Fibroblast of skin of back (primary cell): ENCODE data around the gene RAB36.
A peak's percentile ranks its signal among the peaks of the same experiment; 100 is the strongest.

Experiments used
- DNase-seq: peaks from one replicate; pipeline ENCODE4 v3.0.0-alpha.2; 2013

The RAB36 gene

DNA sequence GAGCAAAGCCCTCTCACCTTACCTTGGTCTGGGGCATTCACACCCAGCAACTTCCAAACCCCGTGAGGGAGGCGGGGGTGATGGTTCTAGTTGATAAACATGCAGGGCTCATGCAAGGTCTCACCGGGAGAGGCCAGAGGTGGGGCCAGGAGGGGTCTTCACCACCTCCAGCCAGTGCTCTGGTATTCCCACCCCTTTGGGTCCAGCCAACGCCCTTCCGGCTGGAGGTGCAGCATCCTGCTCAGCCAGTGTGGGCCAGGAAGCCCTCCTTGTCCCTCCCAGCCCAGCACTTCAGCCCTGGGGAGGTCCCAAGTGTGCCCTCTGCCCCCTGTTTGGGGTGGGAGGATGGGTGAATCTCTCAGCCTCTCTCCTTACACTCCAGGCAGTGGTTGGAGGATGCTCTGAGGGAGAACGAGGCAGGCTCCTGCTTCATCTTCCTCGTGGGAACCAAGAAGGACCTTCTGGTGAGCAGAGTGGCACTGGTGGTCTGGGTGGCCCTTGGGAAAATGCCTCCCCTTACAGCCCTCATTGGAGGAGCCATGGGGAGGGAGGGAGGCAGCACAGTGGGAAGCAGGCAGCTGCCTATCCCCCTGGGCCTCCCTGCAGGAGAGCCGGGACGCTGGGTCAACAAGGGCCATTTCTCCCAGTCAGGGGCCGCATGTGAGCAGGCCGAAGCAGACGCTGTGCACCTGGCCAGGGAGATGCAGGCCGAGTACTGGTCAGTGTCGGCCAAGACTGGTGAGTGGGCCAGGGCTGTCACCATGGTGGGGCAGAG lies 13.4 kb downstream of the RAB36 start:
- DNase-seq, result no peak

DNA sequence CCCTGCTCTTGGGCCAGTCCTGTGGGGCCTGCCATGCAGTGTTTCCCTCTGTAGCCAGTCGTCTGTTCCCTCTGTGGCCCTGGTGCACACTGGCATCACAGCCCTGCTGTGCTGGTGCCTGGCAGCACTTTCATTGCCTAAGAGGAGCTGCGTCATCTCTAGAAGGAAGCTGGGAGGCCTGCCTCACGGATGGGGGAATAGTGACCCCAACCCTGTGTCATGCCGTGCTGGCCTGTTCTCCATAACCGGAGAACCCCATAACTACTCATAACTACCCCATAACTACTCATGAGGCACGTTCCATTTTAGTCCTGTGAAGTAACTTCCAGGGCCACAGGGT lies 14.0 kb downstream of the RAB36 start:
- DNase-seq, result no peak

- no peak for DNase-seq
Observed at GRCh38 chr22:23161029-23161428, 15.8 kb downstream of the RAB36 start.

GRCh38 chr22:23161574-23161973 lies 16.3 kb downstream of the RAB36 start:
- no peak for DNase-seq

GRCh38 chr22:23163665-23164064 lies 18.4 kb downstream of the RAB36 start:
- DNase-seq, result no peak

- DNase-seq, result no peak
Observed at GRCh38 chr22:23164091-23164490, 18.8 kb downstream of the RAB36 start.

DNA sequence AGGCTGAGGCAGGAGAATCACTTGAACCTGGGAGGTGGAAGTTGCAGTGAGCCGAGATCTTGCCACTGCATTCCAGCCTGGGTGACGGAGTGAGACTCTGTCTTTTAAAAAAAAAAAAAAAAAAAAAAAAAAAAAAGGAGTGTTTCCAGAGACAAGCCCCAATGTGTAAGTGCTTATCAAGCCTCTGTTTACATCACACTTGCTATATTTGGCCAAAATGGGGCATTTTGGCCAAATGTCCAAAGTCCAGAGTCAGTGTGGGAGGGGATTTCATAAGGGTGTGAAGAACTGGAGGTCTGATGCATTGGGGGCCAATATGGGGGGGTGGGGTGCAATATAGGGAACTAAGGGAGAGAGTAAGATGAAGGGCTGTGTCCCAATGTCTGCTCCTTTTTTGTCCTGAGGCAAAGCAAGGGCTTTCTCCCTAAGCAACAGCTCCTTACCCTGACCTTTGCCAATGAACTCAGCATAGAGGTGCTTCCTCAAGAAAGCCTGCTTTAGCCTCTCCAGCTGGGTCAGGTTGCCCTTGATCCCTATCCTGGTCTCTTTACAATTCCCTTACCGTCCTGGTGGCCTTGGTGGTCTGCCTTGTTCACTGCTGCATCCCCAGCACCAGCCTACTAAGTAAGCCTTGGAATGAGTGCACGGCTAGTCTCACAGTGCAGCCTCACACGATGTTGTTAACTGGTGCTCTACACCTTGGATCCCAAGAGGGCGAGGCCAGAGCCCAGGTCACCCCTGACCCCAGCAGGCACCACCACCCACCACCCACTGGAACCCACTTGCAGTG lies 21.0 kb downstream of the RAB36 start:
- no peak for DNase-seq

- no peak for DNase-seq
Observed at GRCh38 chr22:23166841-23167616, 21.8 kb downstream of the RAB36 start.

DNA sequence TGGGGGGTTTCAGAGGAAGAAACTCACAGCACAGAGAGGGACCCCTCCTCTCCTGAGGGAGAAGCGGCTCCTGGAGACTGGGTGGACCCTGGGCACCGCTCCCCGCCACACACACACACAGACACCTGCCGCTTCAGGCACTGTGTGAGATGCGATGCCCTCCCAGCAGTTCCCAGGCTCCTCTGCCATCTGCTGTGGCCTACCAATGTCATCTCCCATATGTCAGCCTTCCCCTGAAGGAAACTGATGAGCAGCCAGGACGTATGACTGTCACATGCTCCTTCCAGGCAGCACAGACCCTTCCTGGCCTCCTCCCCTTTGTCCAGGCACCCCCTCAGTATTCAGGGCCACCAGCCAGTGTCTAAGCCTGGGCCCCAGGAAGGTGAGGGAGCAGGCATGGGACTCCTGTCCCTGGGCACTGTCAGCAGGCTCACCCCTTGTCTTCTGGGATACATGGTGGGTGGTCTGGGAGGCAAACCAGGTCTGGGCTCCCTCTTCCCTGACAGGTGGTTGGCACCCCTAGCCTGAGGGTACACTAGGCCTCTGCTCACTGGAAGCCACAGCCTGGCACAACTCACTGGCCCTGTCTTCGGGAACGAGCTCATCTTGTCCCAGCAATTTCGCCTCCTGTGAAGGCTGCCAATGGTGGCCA lies 23.2 kb downstream of the RAB36 start:
- DNase-seq, result no peak

DNA sequence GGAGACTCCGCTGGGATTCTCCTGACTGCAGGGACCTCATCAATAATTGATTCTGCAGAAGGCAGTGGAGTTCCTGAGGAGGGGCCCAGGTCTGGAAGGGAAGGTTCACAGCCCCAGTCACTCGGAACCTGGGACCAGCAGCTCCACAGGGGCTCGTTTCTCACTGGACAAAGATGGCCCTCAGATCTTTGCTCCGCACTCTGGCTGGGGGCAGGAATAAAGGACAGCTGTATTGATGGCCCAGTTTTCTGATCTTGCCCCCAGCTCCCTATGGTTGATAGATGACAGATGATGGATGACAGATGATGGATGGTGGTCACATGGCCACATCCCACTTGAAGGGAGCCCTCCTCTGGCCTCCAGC lies 23.7 kb downstream of the RAB36 start:
- no peak for DNase-seq

DNA sequence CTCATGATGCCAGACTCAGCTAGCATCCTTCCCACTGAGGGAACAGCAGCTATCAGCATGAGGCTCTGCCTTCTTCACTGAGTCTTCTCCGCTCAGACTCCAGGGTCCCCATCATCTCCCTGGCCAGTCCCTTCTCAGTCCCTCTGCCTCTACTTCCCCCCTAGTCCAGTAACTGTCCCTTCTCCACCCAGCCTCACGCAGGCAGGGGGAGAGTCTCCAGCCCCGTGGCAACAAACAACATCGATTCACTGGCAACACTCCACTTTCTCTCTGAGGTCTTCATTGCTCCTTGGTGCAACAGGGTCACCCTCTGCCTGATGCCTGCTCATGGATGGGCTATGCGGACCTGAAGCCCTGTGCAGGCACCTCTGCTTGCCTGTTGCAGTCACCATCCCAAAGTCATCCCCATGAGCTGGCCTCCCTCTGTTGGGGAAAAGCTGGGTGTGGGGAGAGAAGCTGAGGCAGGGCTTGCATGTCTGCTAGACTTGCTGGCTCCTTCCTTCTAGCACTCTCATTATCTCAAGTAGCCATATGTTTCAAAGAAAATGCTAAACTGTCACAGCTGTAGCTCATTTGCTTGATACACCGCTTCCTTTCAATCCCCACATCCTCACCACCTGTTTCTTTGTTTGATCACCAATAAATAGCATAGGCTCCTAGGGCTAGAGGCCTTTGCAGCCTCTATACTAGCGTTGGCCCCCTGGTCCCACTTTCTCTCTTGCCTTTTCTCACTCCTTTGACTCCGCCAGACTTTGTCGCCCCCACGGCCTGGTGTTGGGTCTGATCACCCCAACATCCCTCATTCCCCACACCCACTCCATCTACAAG lies 30.8 kb downstream of the RAB36 start:
- no peak for DNase-seq

DNA sequence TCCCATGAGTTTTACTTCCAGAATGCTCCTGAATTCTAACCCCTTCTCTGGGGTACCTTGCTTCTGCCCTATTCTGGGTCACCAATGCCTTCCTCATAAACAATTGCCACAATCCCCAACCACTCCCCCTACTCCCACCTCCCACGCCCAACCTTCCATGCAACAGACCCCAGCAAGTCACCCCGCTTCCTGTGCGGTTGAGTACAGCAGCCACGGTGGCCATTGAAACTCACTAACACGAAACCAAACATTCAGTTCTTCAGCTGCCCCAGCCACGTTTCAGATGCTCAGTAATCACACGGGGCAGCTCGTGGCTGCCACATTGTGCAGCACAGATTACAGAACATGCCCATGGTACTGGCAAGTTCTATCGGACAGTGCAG lies 31.4 kb downstream of the RAB36 start:
- no peak for DNase-seq

DNA sequence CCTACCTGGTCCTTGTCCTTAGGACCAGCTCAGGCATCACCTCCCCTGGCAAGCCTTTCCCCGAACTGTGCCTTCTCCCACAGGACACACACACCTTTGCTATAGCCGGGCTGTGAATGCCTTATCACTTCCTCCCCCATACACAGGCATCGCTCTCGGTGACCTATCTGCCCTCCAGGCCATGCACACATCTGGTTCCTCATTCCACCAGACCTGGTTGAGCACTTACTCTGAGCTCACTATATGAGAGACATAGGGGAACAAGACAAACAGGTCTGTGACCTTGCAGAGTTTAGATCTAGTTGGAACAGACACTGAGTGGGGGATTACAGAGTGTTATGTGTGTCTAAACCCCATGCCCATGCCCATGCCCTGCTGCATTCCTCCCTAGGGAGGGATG lies 31.9 kb downstream of the RAB36 start:
- DNase-seq, result no peak

DNA sequence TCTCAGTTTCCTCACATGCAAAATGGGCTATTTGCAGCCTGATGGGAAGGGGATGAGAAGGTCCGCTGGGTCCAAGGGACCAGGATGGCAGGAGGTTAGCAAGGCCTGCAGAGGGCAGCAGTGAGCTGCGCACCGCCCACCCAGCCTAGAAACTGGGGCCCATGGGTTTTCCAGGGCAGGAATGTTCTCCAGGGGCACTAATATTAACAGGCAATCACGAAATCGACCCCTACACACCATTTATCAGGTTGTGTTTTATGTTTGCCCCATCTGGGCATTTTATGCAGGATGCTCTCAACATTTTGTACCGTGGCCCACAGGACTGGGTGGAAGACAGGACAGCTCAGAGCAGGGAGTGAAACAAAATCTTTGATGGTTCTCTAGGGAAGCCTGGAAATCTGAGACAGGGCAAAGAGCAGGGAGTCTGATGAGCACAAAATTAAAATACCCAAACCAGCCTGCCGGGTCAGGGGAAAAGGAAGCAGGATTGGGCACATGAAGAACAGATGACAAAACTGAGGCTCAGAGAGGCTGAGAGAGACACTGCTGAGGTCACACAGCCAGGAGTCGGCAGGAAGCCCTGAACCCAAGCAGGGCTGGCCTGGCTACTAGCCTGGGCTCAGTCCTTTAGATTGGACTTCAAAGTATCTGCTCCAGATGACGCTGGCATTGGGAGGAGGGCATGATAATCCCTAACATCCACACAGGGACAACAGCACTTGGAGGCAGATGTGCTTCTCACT lies 33.4 kb downstream of the RAB36 start:
- DNase-seq, result peak; percentile 48

DNA sequence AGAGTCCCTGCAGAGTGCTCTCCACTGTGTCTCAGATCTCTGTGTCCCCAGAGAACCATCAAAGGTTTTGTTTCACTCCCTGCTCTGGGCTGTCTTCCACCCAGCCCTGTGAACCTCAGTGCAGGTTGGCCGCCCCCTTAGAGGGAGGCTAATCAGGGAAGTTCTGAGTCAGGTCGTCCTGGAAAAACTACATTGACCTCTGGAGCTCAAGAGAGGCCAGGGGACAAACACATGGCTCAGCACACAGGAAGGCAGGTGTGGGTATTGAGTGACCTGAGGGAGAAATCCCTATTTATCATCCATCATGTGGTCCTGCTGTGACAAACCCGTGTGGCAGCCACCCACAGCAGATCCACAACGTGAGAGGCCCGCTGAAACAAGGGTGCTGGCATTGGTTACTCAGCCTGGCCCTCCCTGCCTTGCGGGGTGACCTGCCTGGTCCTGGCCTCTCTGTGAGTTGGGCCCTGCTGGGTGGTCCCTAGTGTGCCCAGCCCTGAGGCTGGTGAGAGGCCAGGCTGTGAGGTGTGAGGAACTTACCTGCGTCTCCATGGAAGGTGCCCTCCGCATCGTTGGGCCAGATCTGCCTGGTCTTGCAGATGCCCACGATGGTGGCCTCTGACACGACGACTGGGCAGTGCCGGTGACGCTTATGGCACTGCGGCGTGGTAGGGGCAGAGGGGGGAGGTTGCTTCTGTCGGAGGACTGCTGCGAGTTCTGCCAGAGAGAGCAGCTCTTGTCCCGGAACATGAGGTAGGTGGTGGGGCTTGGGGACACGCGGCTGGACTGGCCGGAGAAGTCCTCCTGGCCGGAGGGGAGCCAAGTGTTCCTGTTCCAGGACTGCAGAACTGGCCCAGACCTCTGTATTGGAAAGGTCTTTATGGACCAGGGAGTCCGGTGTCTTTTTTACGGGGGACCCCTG lies 34.4 kb downstream of the RAB36 start:
- no peak for DNase-seq

DNA sequence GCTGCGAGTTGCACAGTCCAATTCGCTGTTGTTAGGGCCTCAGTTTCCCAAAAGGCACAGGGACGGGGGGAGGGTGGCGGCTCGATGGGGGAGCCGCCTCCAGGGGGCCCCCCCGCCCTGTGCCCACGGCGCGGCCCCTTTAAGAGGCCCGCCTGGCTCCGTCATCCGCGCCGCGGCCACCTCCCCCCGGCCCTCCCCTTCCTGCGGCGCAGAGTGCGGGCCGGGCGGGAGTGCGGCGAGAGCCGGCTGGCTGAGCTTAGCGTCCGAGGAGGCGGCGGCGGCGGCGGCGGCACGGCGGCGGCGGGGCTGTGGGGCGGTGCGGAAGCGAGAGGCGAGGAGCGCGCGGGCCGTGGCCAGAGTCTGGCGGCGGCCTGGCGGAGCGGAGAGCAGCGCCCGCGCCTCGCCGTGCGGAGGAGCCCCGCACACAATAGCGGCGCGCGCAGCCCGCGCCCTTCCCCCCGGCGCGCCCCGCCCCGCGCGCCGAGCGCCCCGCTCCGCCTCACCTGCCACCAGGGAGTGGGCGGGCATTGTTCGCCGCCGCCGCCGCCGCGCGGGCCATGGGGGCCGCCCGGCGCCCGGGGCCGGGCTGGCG lies 35.1 kb downstream of the RAB36 start, which contains the start of gene BCR:
Gene BCR (plus strand): TSS at position 209 of the 592 bp plus-strand sequence. CDS start 452 bp downstream, outside the sequence.
- peak; percentile 71 for DNase-seq

- DNase-seq, result no peak
Observed at GRCh38 chr22:23180893-23181720, 35.8 kb downstream of the RAB36 start.

- DNase-seq, result no peak
Observed at GRCh38 chr22:23181721-23182308, 36.5 kb downstream of the RAB36 start.
